Measurements from ENCODE around the gene TACSTD2.

GRCh38 chr1:58586271-58586670 lies 9.2 kb upstream of the TACSTD2 start:
- no peak for TF ChIP-seq CTCF (conservative IDR thresholded peaks at IDR 0.05; ENCODE audit: low read length)
- no peak for TF ChIP-seq EZH2phosphoT487 (IDR thresholded peaks at IDR 0.05; ENCODE audit: borderline replicate concordance, low read depth, low read length)
